NT2/D1 (cell line): ENCODE data around the gene GPR161.

Experiments
- DNase-seq: peaks from one replicate; pipeline ENCODE4 v3.0.0-alpha.2; 2011; ENCODE audit warnings: low read depth, low spot score
- H3K27me3 ChIP-seq: 2 replicates; pipeline ENCODE4 v1.6.0; 2011; ENCODE audit warnings: mild to moderate bottlenecking; ENCODE audit not compliant: insufficient read length, insufficient read depth
- H3K36me3 ChIP-seq: 2 replicates; pipeline ENCODE4 v1.6.1; 2011; ENCODE audit warnings: mild to moderate bottlenecking, low read length, mixed read lengths; ENCODE audit not compliant: insufficient read depth, insufficient read length
- H3K4me1 ChIP-seq: 2 replicates; pipeline ENCODE4 v1.5.1; 2011; ENCODE audit not compliant: insufficient read depth, insufficient read length
- H3K4me3 ChIP-seq: 2 replicates; pipeline ENCODE4 v1.5.1; 2011; ENCODE audit warnings: low read depth; ENCODE audit not compliant: insufficient read length
- H3K9ac ChIP-seq: 2 replicates; pipeline ENCODE4 v1.6.0; 2011; ENCODE audit warnings: low read depth; ENCODE audit not compliant: insufficient read length
- H3K9me3 ChIP-seq: 2 replicates; pipeline ENCODE4 v1.5.1; 2011; ENCODE audit warnings: mild to moderate bottlenecking, low read length; ENCODE audit not compliant: insufficient read depth
- SUZ12 ChIP-seq: IDR thresholded peaks from 2 replicates; pipeline ENCODE4 v1.6.1; 2011; ENCODE audit not compliant: insufficient read length, insufficient read depth; ENCODE audit errors: extremely low read depth
- YY1 ChIP-seq: IDR thresholded peaks from 2 replicates; pipeline ENCODE4 v1.6.1; 2011; ENCODE audit not compliant: insufficient read length, insufficient read depth
- ZNF274 ChIP-seq: IDR thresholded peaks from 2 replicates; pipeline ENCODE4 v1.6.1; 2011; ENCODE audit warnings: mild to moderate bottlenecking, low read depth, low read length

GPR161 gene

DNA sequence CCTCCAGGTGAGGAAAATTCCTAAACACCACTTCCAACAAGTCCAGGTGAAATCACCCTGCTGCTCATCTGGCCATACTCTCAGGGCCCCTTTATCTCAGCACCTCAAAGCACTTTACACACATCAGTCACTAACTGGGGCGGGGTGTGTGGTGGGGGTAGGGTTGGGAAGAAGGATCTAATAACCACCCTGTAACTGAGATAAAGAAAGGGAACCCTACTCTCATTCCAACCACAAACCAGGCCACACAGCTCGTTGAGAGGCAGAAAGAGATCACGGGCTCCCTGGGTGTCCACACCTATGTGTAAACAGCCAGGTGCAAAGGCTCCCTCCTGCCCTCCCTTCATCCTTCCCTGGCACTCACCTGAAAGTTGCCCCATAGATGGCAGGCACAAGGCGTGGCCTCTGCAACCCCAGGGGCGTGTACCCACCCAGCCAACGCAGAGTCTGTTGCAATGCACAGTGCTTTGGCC lies 20.4 kb downstream of the GPR161 start:
- Histone ChIP-seq H3K4me1 (no peaks in the 10 kb centered on the region), H3K4me3 (no peak overlapping the region), H3K36me3 (peaks cover 7% of the 10 kb centered on the region), H3K9ac (no peak overlapping the region), H3K9me3 (peaks cover 20% of the 10 kb centered on the region), H3K27me3 (no peaks in the 10 kb centered on the region)
- TF ChIP-seq SUZ12 (no peak), ZNF274 (no peak), YY1 (no peak)
- DNase-seq, result no peak

DNA sequence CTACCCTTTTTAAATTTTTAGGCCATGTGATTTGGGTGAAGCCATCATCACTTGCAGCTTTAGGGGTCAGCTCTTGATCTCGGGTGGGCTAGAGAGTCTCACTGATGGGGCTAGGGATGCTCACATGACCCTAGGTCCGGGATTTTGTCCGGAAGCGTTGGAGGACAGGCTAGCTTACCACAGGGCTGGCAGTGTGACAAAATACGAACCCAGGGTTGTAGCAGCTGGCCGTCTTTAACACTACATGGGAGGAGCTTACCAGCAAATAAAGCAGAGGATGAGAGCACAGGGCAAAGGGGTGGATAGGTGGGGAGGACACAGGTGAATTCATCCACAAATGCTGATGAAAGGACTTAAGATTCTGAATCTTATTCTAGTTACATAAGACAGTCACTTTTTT lies 21.9 kb downstream of the GPR161 start:
- TF ChIP-seq SUZ12, result no peak
- no peak for TF ChIP-seq YY1
- no peak for TF ChIP-seq ZNF274
- Histone ChIP-seq H3K4me3 (no peak overlapping the region), H3K9ac (no peak overlapping the region), H3K27me3 (no peaks in the 10 kb centered on the region), H3K9me3 (peaks cover 8% of the 10 kb centered on the region), H3K4me1 (no peaks in the 10 kb centered on the region), H3K36me3 (peaks cover 7% of the 10 kb centered on the region)
- DNase-seq, result no peak

DNA sequence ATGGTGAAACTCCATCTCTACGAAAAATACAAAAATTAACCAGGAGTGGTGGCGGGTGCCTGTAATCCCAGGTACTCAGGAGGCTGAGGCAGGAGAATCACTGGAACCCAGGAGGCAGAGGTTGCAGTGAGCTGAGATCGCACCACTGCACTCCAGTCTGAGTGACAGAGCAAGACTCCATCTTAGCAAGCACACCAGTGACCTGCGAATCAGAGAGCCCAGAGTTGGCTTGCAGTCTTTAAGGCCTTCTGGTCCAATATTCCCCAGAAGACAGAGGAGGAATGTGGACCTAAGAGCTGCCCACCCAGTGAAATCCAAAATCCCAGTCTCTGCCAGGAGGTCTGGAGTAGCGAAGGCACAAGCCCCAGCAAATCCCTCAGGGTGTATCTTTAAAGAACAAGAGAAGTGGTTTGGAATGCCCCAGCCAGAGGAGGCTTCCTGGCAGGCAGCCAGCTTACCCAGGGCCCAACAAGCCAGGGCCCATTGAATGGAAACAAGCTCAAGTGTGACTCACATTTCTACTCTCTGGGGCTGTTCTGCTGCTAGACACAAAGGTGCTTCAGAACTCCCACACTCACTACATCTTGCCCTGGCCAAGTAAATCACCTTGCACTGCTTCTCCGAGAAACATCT lies 23.9 kb downstream of the GPR161 start:
- H3K9me3 ChIP-seq, result no peaks in the 10 kb centered on the region
- H3K4me1 ChIP-seq, result no peaks in the 10 kb centered on the region
- H3K27me3 ChIP-seq, result no peaks in the 10 kb centered on the region
- peaks cover 4% of the 10 kb centered on the region for H3K36me3 ChIP-seq
- H3K9ac ChIP-seq, result peak overlapping the region; percentile 27
- TF ChIP-seq YY1 (no peak), ZNF274 (no peak)
- H3K4me3 ChIP-seq, result no peak overlapping the region
- DNase-seq, result peak; percentile 74

DNA sequence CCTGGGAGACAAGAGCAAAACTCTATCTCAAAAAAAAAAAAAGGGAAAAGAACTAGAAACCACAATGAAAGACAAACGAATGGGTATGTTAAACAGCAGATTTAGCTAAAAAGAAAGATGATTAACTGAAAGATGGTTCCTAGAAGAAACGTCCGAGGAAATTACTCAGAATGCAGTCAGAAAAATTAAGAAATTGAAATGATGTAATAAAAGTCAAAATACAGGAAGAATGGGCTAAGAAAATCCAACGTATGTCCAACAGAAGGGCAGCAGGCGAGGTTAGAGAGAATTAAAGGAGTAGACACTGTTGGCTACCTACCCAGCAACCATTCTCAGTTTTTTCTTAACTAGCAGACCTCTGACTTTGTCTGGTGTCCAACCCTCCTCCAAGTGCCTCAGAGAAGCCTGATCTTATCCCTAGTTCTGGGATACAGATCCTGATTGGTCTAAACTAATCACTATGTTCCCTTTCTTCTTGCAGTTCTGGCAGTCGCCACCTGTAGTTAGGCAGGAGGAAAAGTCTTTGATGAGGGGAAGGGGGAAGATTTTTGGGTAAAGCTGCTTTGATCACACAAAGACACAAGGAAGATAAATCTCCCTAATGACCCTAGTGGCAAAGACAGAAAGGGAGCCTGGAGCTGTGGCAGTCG lies 25.7 kb downstream of the GPR161 start:
- Histone ChIP-seq H3K9ac (no peak overlapping the region), H3K36me3 (no peaks in the 10 kb centered on the region), H3K27me3 (no peaks in the 10 kb centered on the region), H3K4me3 (no peak overlapping the region), H3K4me1 (no peaks in the 10 kb centered on the region), H3K9me3 (no peaks in the 10 kb centered on the region)
- no peak for TF ChIP-seq YY1
- no peak for TF ChIP-seq SUZ12
- DNase-seq, result peak; percentile 65

DNA sequence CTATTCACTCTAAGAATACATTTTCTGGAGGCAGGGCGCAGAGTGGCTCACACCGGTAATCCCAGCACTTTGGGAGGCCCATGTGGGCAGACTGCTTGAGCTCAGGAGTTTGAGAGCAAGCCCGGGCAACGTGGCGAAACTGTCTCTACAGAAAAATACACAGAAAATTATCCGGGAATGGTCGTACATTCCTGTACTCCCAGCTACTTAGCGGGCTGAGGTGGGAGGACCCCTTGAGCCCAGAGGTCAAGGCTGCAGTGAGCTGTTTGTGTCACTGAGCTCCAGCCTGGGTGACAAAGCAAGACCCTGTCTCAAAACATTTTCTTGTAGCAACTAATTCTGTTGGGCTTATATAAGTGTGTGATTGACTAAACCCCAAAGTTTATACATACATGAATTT lies 30.5 kb downstream of the GPR161 start:
- H3K9me3 ChIP-seq, result no peaks in the 10 kb centered on the region
- H3K36me3 ChIP-seq, result peaks cover 21% of the 10 kb centered on the region
- no peak for TF ChIP-seq SUZ12
- TF ChIP-seq ZNF274, result no peak
- TF ChIP-seq YY1, result no peak
- no peak for DNase-seq
- no peak overlapping the region for H3K9ac ChIP-seq
- no peaks in the 10 kb centered on the region for H3K4me1 ChIP-seq
- H3K4me3 ChIP-seq, result no peak overlapping the region
- H3K27me3 ChIP-seq, result no peaks in the 10 kb centered on the region

DNA sequence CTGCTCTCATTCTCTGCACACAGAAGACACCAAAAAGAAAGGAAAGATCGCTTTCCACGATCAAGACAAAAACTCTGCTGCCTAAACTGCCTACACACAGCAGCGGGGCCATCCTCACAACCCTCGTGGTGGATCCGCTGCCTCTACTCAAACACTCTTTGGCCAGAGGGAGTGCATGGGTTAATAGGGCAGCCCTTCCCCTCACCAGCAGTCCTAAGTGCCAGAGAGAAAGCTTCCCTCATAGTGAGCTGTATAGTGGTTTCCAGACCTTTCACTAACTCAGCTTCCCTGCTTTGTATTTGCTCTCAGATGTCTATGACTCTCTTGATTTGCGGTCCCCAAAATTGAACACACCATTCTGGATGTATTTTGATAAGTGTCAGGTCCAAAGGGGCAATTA lies 30.9 kb downstream of the GPR161 start:
- H3K36me3 ChIP-seq, result peaks cover 21% of the 10 kb centered on the region
- TF ChIP-seq SUZ12 (no peak), ZNF274 (no peak), YY1 (no peak)
- H3K4me3 ChIP-seq, result no peak overlapping the region
- H3K9me3 ChIP-seq, result no peaks in the 10 kb centered on the region
- H3K9ac ChIP-seq, result no peak overlapping the region
- H3K27me3 ChIP-seq, result no peaks in the 10 kb centered on the region
- no peak for DNase-seq
- no peaks in the 10 kb centered on the region for H3K4me1 ChIP-seq

DNA sequence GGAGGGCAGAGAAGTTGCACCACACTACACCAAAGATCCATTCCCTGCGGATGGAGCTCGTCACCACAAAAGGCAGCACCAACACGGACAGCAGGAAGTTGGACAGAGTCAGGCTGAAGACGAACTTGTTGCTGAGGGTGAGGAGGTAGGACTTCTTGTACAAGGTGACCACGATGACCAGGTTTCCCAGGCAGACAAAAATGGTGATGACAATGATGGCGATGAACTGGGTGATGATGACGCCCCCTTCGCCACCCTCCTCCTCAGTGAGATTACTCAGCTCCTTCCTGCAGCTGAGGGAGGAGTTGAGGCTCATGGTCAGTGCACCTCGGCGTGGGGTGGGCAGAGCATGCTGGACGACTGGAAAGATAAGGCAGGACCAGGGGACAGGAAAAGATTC lies 32.2 kb downstream of the GPR161 start:
- H3K4me1 ChIP-seq, result no peaks in the 10 kb centered on the region
- no peaks in the 10 kb centered on the region for H3K27me3 ChIP-seq
- no peak overlapping the region for H3K9ac ChIP-seq
- H3K4me3 ChIP-seq, result no peak overlapping the region
- no peak for DNase-seq
- H3K9me3 ChIP-seq, result no peaks in the 10 kb centered on the region
- peaks cover 22% of the 10 kb centered on the region for H3K36me3 ChIP-seq
- TF ChIP-seq ZNF274, result no peak
- no peak for TF ChIP-seq YY1
- TF ChIP-seq SUZ12, result no peak
